ENCODE data around the gene ROR2. TPM values are rescaled to one million over a fixed set of nuclear protein-coding genes. Genes with fewer than 3 reads are reported as not detected.

Gene ROR2
- polyA plus RNA-seq, 3 donors: not detected

- 39% methylated on average over 4 of the region's 12 CpGs for WGBS (ENCODE audit: insufficient coverage)
- Histone ChIP-seq H2AFZ (ENCODE audit: insufficient read depth, low read depth, low read length, poor library complexity, severe bottlenecking) (no peak overlapping the region), H3K27ac (ENCODE audit: low read depth in 1 of 2, low read length in 2 of 2) (no peak overlapping the region), H3K4me1 (ENCODE audit: control insufficient read depth in 1 of 2, insufficient read depth in 2 of 2, low read length in 2 of 2) (peaks cover 0 to 13% of the 10 kb centered on the region in 2 donors), H3K4me3 (replicated peaks in 1 of 3; ENCODE audit: low read depth in 2 of 3, low read length in 3 of 3) (no peak overlapping the region), H3K9me3 (replicated peaks in 1 of 2; ENCODE audit: control insufficient read depth in 1 of 2, insufficient read depth in 1 of 2, low read length in 2 of 2) (no peaks in the 10 kb centered on the region), H4K20me1 (ENCODE audit: insufficient read depth, low read length) (no peaks in the 10 kb centered on the region), H3K27me3 (ENCODE audit: control insufficient read depth in 2 of 2, insufficient read depth in 2 of 2, low read length in 2 of 2) (no peaks in the 10 kb centered on the region), H3K9ac (ENCODE audit: insufficient read depth, low read length, poor library complexity, severe bottlenecking) (no peak overlapping the region), H3K79me2 (ENCODE audit: insufficient read depth, low read length) (no peaks in the 10 kb centered on the region), H3K4me2 (replicated peaks; ENCODE audit: extremely low read depth, low read length, poor library complexity, severe bottlenecking) (no peak overlapping the region), H3K36me3 (replicated peaks in 1 of 2; ENCODE audit: control insufficient read depth in 1 of 2, insufficient read depth in 2 of 2, low read length in 2 of 2) (no peaks in the 10 kb centered on the region)
- DNase-seq: no peak
- intact Hi-C loops (cut with micrococcal nuclease): no loop called here
- Mint-ChIP-seq H3K4me1 (peaks cover 25% of the 10 kb centered on the region), H3K27ac (no peak overlapping the region), H3K27me3 (ENCODE audit: low read depth in 3 of 3) (peaks cover 10 to 14% (median 11%) of the 10 kb centered on the region in 3 donors), H3K4me3 (no peak overlapping the region), H3K9me3 (no peaks in the 10 kb centered on the region), H3K36me3 (no peaks in the 10 kb centered on the region)
- TF ChIP-seq, protein P1, sequence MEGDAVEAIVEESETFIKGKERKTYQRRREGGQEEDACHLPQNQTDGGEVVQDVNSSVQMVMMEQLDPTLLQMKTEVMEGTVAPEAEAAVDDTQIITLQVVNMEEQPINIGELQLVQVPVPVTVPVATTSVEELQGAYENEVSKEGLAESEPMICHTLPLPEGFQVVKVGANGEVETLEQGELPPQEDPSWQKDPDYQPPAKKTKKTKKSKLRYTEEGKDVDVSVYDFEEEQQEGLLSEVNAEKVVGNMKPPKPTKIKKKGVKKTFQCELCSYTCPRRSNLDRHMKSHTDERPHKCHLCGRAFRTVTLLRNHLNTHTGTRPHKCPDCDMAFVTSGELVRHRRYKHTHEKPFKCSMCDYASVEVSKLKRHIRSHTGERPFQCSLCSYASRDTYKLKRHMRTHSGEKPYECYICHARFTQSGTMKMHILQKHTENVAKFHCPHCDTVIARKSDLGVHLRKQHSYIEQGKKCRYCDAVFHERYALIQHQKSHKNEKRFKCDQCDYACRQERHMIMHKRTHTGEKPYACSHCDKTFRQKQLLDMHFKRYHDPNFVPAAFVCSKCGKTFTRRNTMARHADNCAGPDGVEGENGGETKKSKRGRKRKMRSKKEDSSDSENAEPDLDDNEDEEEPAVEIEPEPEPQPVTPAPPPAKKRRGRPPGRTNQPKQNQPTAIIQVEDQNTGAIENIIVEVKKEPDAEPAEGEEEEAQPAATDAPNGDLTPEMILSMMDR (IDR thresholded peaks at IDR 0.05): no peak
These were observed 46.7 kb downstream of the ROR2 start for GRCh38 chr9:91903126-91903911.

- no peak for DNase-seq
- peaks cover 0 to 13% of the 10 kb centered on the region in 2 donors for H3K4me1 ChIP-seq (ENCODE audit: control insufficient read depth in 1 of 2, insufficient read depth in 2 of 2, low read length in 2 of 2)
- H3K4me1 Mint-ChIP-seq: peaks cover 27% of the 10 kb centered on the region
- 93% methylated on average over 7 of the region's 11 CpGs for WGBS (ENCODE audit: insufficient coverage)
- no peaks in the 10 kb centered on the region for H3K36me3 ChIP-seq (replicated peaks in 1 of 2; ENCODE audit: control insufficient read depth in 1 of 2, insufficient read depth in 2 of 2, low read length in 2 of 2)
- H3K9ac ChIP-seq (ENCODE audit: insufficient read depth, low read length, poor library complexity, severe bottlenecking): no peak overlapping the region
- no peaks in the 10 kb centered on the region for H3K27me3 ChIP-seq (ENCODE audit: control insufficient read depth in 2 of 2, insufficient read depth in 2 of 2, low read length in 2 of 2)
- H3K27ac ChIP-seq (ENCODE audit: low read depth in 1 of 2, low read length in 2 of 2): no peak overlapping the region
- no peaks in the 10 kb centered on the region for H3K9me3 Mint-ChIP-seq
- no peaks in the 10 kb centered on the region for H3K36me3 Mint-ChIP-seq
- H2AFZ ChIP-seq (ENCODE audit: insufficient read depth, low read depth, low read length, poor library complexity, severe bottlenecking): no peak overlapping the region
- TF ChIP-seq, protein P1 (IDR thresholded peaks at IDR 0.05): no peak
- no peak overlapping the region for H3K4me3 ChIP-seq (replicated peaks in 1 of 3; ENCODE audit: low read depth in 2 of 3, low read length in 3 of 3)
- no peaks in the 10 kb centered on the region for H4K20me1 ChIP-seq (ENCODE audit: insufficient read depth, low read length)
- no peaks in the 10 kb centered on the region for H3K9me3 ChIP-seq (replicated peaks in 1 of 2; ENCODE audit: control insufficient read depth in 1 of 2, insufficient read depth in 1 of 2, low read length in 2 of 2)
- H3K4me3 Mint-ChIP-seq: no peak overlapping the region
- H3K4me2 ChIP-seq (replicated peaks; ENCODE audit: extremely low read depth, low read length, poor library complexity, severe bottlenecking): no peak overlapping the region
- H3K27me3 Mint-ChIP-seq (ENCODE audit: low read depth in 3 of 3): peaks cover 8% of the 10 kb centered on the region in 3 donors
- H3K79me2 ChIP-seq (ENCODE audit: insufficient read depth, low read length): no peaks in the 10 kb centered on the region
- H3K27ac Mint-ChIP-seq: peak overlapping the region in 1 of 7 donors; percentile 19
- intact Hi-C loops (cut with micrococcal nuclease): no loop called here
These were observed 47.4 kb downstream of the ROR2 start for GRCh38 chr9:91902475-91903125.
